GM21529 (cell line): Measurements from ENCODE around the gene CHRNB2.

ENCODE experiments used
- ATAC-seq: cut with Tn5 transposase; IDR thresholded peaks from one replicate; pipeline ENCODE4 v1.9.1; 2021; ENCODE audit not compliant: unreplicated experiment

The CHRNB2 gene

GRCh38 chr1:154551474-154551873 is 16.1 kb upstream of the CHRNB2 start:
- no peak for ATAC-seq

- no peak for ATAC-seq
Observed at GRCh38 chr1:154552036-154552435, 15.5 kb upstream of the CHRNB2 start.

- ATAC-seq = no peak
Observed at GRCh38 chr1:154553056-154554030, 14.2 kb upstream of the CHRNB2 start.

GRCh38 chr1:154556422-154556821 is 11.2 kb upstream of the CHRNB2 start:
- ATAC-seq = no peak

- ATAC-seq = no peak
Observed at GRCh38 chr1:154557248-154557938, 10.2 kb upstream of the CHRNB2 start.

- ATAC-seq = peak; percentile 5
Observed at GRCh38 chr1:154557939-154558719, 9.4 kb upstream of the CHRNB2 start, which contains the start of gene UBE2Q1. UBE2Q1 (minus strand) TSS chr1:154558662; CDS start chr1:154558553, 109 bp downstream.

GRCh38 chr1:154558720-154559465 is 8.7 kb upstream of the CHRNB2 start:
- peak; percentile 87 for ATAC-seq

GRCh38 chr1:154559466-154560044 is 8.0 kb upstream of the CHRNB2 start:
- ATAC-seq = peak; percentile 40

- ATAC-seq = no peak
Observed at GRCh38 chr1:154565876-154566275, 1.7 kb upstream of the CHRNB2 start.

- ATAC-seq = no peak
Observed at GRCh38 chr1:154568157-154568815, 708 bp downstream of the CHRNB2 start.

- ATAC-seq = no peak
Observed at GRCh38 chr1:154571244-154571963, 3.8 kb downstream of the CHRNB2 start.

- no peak for ATAC-seq
Observed at GRCh38 chr1:154571964-154572288, 4.3 kb downstream of the CHRNB2 start.

- ATAC-seq = no peak
Observed at GRCh38 chr1:154572468-154573167, 5.0 kb downstream of the CHRNB2 start.

- no peak for ATAC-seq
Observed at GRCh38 chr1:154573168-154573510, 5.6 kb downstream of the CHRNB2 start.

GRCh38 chr1:154574716-154575115 is 7.1 kb downstream of the CHRNB2 start:
- no peak for ATAC-seq

- no peak for ATAC-seq
Observed at GRCh38 chr1:154575147-154575927, 7.8 kb downstream of the CHRNB2 start.

GRCh38 chr1:154575951-154576566 is 8.5 kb downstream of the CHRNB2 start:
- no peak for ATAC-seq
